Osteoblast (primary cell): Measurements from ENCODE around the gene ASB14. TPM values are rescaled to one million over a fixed set of nuclear protein-coding genes. Genes with fewer than 3 reads are reported as not detected.

Source experiments
- DNase-seq: peaks from one replicate; pipeline ENCODE4 v3.0.0; 2011; ENCODE audit warnings: low spot score, mixed read lengths; ENCODE audit not compliant: insufficient read length; ENCODE audit errors: missing footprints
- H2AFZ ChIP-seq: 2 replicates; pipeline ENCODE4 v1.6.0; 2011; ENCODE audit warnings: mild to moderate bottlenecking, low read length
- H3K27ac ChIP-seq: 2 replicates; pipeline ENCODE4 v1.5.1; 2011; ENCODE audit warnings: mild to moderate bottlenecking, low read depth, low read length, moderate library complexity
- H3K27me3 ChIP-seq: 2 replicates; pipeline ENCODE4 v1.6.0; 2012; ENCODE audit warnings: mild to moderate bottlenecking, control low read depth, inconsistent platforms, low read length, moderate library complexity; ENCODE audit not compliant: insufficient read depth
- H3K36me3 ChIP-seq: 2 replicates; pipeline ENCODE4 v1.5.1; 2011; ENCODE audit warnings: mild to moderate bottlenecking, low read length, control low read depth, moderate library complexity; ENCODE audit not compliant: insufficient read depth
- H3K4me1 ChIP-seq: 2 replicates; pipeline ENCODE4 v1.5.1; 2011; ENCODE audit warnings: mild to moderate bottlenecking, low read length, control low read depth, moderate library complexity; ENCODE audit not compliant: insufficient read depth
- H3K4me2 ChIP-seq: 2 replicates; pipeline ENCODE4 v1.6.0; 2011; ENCODE audit warnings: mild to moderate bottlenecking, low read length; ENCODE audit not compliant: insufficient read depth
- H3K4me3 ChIP-seq: fragments of 200-600 bp; sonication (generic); 3 replicates; pipeline ENCODE4 v1.5.1; 2012; ENCODE audit warnings: mild to moderate bottlenecking, low read length, inconsistent platforms; ENCODE audit not compliant: insufficient read depth
- H3K79me2 ChIP-seq: 2 replicates; pipeline ENCODE4 v1.6.0; 2012; ENCODE audit warnings: mild to moderate bottlenecking, low read length, control low read depth, inconsistent platforms; ENCODE audit not compliant: insufficient read depth
- H3K9me3 ChIP-seq: 2 replicates; pipeline ENCODE4 v1.5.1; 2011; ENCODE audit warnings: low read depth, low read length, control low read depth
- H4K20me1 ChIP-seq: 2 replicates; pipeline ENCODE4 v1.6.0; 2012; ENCODE audit warnings: mild to moderate bottlenecking, low read length, control low read depth; ENCODE audit not compliant: insufficient read depth
- total RNA-seq: library from RNA; depleted of rRNA; stranded (reverse); fragments of >200 nt; gene quantifications from 2 replicates; pipeline ENCODE4 v1.2.3, GENCODE V29; 2012
- TF ChIP-seq, protein P1 (sequence below): IDR thresholded peaks from 2 replicates; pipeline ENCODE4 v1.5.1; 2011; ENCODE audit warnings: mild to moderate bottlenecking, low read depth, low read length, moderate library complexity; ENCODE audit errors: extremely low read depth

The ASB14 gene
- total RNA-seq, 1 donor, result not detected

- Histone ChIP-seq H3K79me2 (no peaks in the 10 kb centered on the region), H3K36me3 (peaks cover 48% of the 10 kb centered on the region)
- TF ChIP-seq, protein P1, sequence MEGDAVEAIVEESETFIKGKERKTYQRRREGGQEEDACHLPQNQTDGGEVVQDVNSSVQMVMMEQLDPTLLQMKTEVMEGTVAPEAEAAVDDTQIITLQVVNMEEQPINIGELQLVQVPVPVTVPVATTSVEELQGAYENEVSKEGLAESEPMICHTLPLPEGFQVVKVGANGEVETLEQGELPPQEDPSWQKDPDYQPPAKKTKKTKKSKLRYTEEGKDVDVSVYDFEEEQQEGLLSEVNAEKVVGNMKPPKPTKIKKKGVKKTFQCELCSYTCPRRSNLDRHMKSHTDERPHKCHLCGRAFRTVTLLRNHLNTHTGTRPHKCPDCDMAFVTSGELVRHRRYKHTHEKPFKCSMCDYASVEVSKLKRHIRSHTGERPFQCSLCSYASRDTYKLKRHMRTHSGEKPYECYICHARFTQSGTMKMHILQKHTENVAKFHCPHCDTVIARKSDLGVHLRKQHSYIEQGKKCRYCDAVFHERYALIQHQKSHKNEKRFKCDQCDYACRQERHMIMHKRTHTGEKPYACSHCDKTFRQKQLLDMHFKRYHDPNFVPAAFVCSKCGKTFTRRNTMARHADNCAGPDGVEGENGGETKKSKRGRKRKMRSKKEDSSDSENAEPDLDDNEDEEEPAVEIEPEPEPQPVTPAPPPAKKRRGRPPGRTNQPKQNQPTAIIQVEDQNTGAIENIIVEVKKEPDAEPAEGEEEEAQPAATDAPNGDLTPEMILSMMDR, result no peak
Measured at GRCh38 chr3:57261119-57261518, 31.4 kb downstream of the ASB14 start.

DNA sequence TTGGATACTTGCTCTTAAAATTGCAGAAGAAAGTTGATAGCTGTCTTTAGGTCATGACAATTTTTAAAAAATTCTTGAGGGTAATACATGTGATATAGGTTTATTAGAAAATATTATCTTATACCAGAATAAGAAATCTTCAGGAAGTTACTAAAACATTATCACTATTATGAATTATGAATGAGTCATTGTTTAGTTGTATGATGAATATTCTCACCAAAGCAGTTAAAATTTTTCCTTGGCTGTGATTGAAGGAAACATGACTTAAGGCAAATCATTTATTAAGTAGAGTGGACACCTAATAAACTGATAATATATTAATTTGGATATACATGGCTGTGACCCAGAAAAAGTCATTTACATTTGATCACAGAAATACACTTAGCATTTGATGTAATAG lies 34.8 kb downstream of the ASB14 start:
- TF ChIP-seq, protein P1, result no peak
- H3K27ac ChIP-seq, result no peak overlapping the region
- H3K4me3 ChIP-seq, result no peak overlapping the region
- peaks cover 37% of the 10 kb centered on the region for H3K36me3 ChIP-seq
- H3K4me1 ChIP-seq, result no peaks in the 10 kb centered on the region
- H3K9me3 ChIP-seq, result no peaks in the 10 kb centered on the region
- no peak overlapping the region for H3K4me2 ChIP-seq
- no peaks in the 10 kb centered on the region for H4K20me1 ChIP-seq
- no peak overlapping the region for H2AFZ ChIP-seq
- no peaks in the 10 kb centered on the region for H3K79me2 ChIP-seq
- no peak for DNase-seq
- no peaks in the 10 kb centered on the region for H3K27me3 ChIP-seq

More at GRCh38 chr3:57261119-57261518, 31.4 kb downstream of the ASB14 start:
- Histone ChIP-seq H2AFZ (no peak overlapping the region), H3K4me2 (no peak overlapping the region), H3K9me3 (no peaks in the 10 kb centered on the region), H3K4me3 (no peak overlapping the region), H4K20me1 (no peaks in the 10 kb centered on the region), H3K4me1 (no peaks in the 10 kb centered on the region), H3K27me3 (no peaks in the 10 kb centered on the region), H3K27ac (no peak overlapping the region)
- no peak for DNase-seq

GRCh38 chr3:57256844-57257243 lies 35.6 kb downstream of the ASB14 start:
- no peak for DNase-seq

DNA sequence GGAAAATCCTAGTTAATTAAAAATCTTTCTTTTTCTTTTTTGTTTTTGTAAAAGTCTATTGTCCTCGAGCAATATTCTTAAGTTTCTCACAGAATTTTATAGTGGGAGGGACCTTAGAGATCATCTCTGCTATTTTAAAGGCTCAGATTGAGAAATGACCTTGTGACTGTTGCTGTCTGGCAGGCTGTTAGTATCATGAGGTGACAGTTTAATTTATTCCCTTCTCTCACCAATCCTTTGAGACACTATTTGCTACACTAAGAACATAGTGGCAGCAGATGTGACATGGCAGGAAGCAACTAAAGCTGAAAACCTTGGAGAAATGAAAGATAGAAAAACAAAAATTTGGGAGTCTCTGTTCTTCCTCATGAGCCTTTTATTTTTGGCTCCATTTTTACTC lies 40.1 kb downstream of the ASB14 start:
- Histone ChIP-seq H3K27me3 (no peaks in the 10 kb centered on the region), H3K4me2 (no peak overlapping the region), H4K20me1 (no peaks in the 10 kb centered on the region), H3K36me3 (peaks cover 27% of the 10 kb centered on the region), H3K4me3 (no peak overlapping the region), H3K27ac (no peak overlapping the region), H3K9me3 (no peaks in the 10 kb centered on the region), H2AFZ (no peak overlapping the region), H3K4me1 (no peaks in the 10 kb centered on the region), H3K79me2 (no peaks in the 10 kb centered on the region)
- no peak for DNase-seq
- TF ChIP-seq, protein P1, result no peak

More at GRCh38 chr3:57256844-57257243, 35.6 kb downstream of the ASB14 start:
- peaks cover 35% of the 10 kb centered on the region for H3K36me3 ChIP-seq
- H3K4me1 ChIP-seq, result no peaks in the 10 kb centered on the region
- H2AFZ ChIP-seq, result no peak overlapping the region
- no peak overlapping the region for H3K4me2 ChIP-seq
- no peak overlapping the region for H3K4me3 ChIP-seq
- H3K79me2 ChIP-seq, result no peaks in the 10 kb centered on the region
- no peaks in the 10 kb centered on the region for H4K20me1 ChIP-seq
- TF ChIP-seq, protein P1, result no peak
- no peak overlapping the region for H3K27ac ChIP-seq
- H3K9me3 ChIP-seq, result no peaks in the 10 kb centered on the region
- no peaks in the 10 kb centered on the region for H3K27me3 ChIP-seq
